BE2C (cell line): ENCODE measurements around the gene WDR77.

ENCODE experiments used
- DNase-seq: peaks from one replicate; pipeline ENCODE4 v3.0.0-alpha.2; 2020
- H3K27me3 ChIP-seq: fragments of 250-450 bp; sonication (Bioruptor Pico); 2 replicates; pipeline ENCODE4 v1.5.1; 2020; ENCODE audit warnings: mild to moderate bottlenecking
- H3K36me3 ChIP-seq: fragments of 250-450 bp; sonication (Bioruptor Pico); 2 replicates; pipeline ENCODE4 v1.5.1; 2020; ENCODE audit warnings: mild to moderate bottlenecking
- H3K4me1 ChIP-seq: fragments of 250-450 bp; sonication (Bioruptor Pico); 2 replicates; pipeline ENCODE4 v1.5.1; 2020
- H3K4me3 ChIP-seq: 2 replicates; pipeline ENCODE4 v1.5.1; 2011; ENCODE audit warnings: low read depth, low read length
- H3K9me3 ChIP-seq: fragments of 250-450 bp; sonication (Bioruptor Pico); 2 replicates; pipeline ENCODE4 v1.5.1; 2020
- TF ChIP-seq, protein P1 (sequence below): IDR thresholded peaks from 2 replicates; pipeline ENCODE4 v1.5.1; 2012; ENCODE audit warnings: mild to moderate bottlenecking, low read depth, low read length

The WDR77 gene

GRCh38 chr1:111392042-111392441, 57.0 kb downstream of the WDR77 start:
- TF ChIP-seq, protein P1, sequence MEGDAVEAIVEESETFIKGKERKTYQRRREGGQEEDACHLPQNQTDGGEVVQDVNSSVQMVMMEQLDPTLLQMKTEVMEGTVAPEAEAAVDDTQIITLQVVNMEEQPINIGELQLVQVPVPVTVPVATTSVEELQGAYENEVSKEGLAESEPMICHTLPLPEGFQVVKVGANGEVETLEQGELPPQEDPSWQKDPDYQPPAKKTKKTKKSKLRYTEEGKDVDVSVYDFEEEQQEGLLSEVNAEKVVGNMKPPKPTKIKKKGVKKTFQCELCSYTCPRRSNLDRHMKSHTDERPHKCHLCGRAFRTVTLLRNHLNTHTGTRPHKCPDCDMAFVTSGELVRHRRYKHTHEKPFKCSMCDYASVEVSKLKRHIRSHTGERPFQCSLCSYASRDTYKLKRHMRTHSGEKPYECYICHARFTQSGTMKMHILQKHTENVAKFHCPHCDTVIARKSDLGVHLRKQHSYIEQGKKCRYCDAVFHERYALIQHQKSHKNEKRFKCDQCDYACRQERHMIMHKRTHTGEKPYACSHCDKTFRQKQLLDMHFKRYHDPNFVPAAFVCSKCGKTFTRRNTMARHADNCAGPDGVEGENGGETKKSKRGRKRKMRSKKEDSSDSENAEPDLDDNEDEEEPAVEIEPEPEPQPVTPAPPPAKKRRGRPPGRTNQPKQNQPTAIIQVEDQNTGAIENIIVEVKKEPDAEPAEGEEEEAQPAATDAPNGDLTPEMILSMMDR: no peak
- Histone ChIP-seq H3K4me3 (no peak overlapping the region), H3K9me3 (no peaks in the 10 kb centered on the region), H3K36me3 (no peaks in the 10 kb centered on the region), H3K27me3 (0 out of 2 replicates have a peak, but pooled peaks cover 3% of the 10 kb centered on the region), H3K4me1 (no peaks in the 10 kb centered on the region)
- no peak for DNase-seq
